GM10248 (cell line): ENCODE results near the gene HECW1.

Source experiments
- CTCF ChIA-PET: fragments of 300-600 bp; sonication (Branson Sonifier 250); formaldehyde crosslinking; extraction: SDS; loops from one replicate; lab custom pipeline; 2021; ENCODE audit warnings: antibody characterized with exemption; lab: Yijun Ruan, JAX
- POLR2A ChIA-PET: fragments of 350-650 bp; sonication (Branson Sonifier 250); formaldehyde crosslinking; extraction: SDS; loops from one replicate; lab custom pipeline; 2020; ENCODE audit warnings: antibody characterized with exemption; lab: Yijun Ruan, JAX
- DNase-seq: peaks from one replicate; pipeline ENCODE4 v3.0.0; 2012; ENCODE audit errors: extremely low spot score
- TF ChIP-seq, protein P1 (sequence below): IDR thresholded peaks from 2 replicates; pipeline ENCODE4 v1.5.1; 2012; ENCODE audit warnings: mild to moderate bottlenecking, low read depth; ENCODE audit errors: extremely low read depth, missing control alignments, control extremely low read depth

HECW1 gene

GRCh38 chr7:43559171-43559945 is 446.9 kb downstream of the HECW1 start:
- no peak for DNase-seq
- ChIA-PET POLR2A (no interaction called here), CTCF (no interaction called here)

GRCh38 chr7:43559946-43560335 is 447.5 kb downstream of the HECW1 start:
- TF ChIP-seq, protein P1, sequence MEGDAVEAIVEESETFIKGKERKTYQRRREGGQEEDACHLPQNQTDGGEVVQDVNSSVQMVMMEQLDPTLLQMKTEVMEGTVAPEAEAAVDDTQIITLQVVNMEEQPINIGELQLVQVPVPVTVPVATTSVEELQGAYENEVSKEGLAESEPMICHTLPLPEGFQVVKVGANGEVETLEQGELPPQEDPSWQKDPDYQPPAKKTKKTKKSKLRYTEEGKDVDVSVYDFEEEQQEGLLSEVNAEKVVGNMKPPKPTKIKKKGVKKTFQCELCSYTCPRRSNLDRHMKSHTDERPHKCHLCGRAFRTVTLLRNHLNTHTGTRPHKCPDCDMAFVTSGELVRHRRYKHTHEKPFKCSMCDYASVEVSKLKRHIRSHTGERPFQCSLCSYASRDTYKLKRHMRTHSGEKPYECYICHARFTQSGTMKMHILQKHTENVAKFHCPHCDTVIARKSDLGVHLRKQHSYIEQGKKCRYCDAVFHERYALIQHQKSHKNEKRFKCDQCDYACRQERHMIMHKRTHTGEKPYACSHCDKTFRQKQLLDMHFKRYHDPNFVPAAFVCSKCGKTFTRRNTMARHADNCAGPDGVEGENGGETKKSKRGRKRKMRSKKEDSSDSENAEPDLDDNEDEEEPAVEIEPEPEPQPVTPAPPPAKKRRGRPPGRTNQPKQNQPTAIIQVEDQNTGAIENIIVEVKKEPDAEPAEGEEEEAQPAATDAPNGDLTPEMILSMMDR = no peak
- DNase-seq = no peak
- CTCF ChIA-PET = no interaction called here
- POLR2A ChIA-PET = no interaction called here

More at GRCh38 chr7:43559171-43559945, 446.9 kb downstream of the HECW1 start:
- TF ChIP-seq, protein P1 = no peak

GRCh38 chr7:43560742-43561330 is 448.4 kb downstream of the HECW1 start:
- POLR2A ChIA-PET = no interaction called here
- no peak for DNase-seq
- TF ChIP-seq, protein P1 = no peak
- CTCF ChIA-PET = interaction anchor here (1.3 kb wide), 1 partner anchor 22 kb away, joined by 4 read pairs; the partner anchor contains the start of gene STK17A

- DNase-seq = no peak
- POLR2A ChIA-PET = no interaction called here
- TF ChIP-seq, protein P1 = no peak
- CTCF ChIA-PET = interaction anchor here (0.9 to 2.1 kb wide), 6 partner anchors 10 to 137 kb away, joined by 3 to 9 read pairs (median 3); no protein-coding TSS in a partner anchor
Observed at GRCh38 chr7:43562383-43562782, 449.9 kb downstream of the HECW1 start.

DNA sequence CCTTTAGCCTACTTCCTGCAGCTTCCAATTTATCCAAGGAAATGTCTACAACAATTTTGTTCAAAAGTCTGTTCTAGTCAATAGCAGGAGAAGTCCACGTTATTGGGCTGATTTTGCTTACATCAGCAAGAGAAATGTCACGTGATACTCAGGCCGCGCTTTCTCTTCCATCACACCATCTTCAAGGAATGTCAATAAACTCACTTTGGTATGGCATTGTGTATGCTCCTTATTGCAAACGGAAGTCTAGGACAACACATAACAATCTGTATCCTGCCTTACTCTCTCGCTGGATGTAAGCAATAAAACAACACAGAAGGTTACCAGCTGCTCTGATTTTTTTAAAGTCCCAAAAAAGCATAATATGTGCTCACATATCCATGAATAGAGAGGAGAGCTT is 453.3 kb downstream of the HECW1 start:
- TF ChIP-seq, protein P1 = no peak
- ChIA-PET CTCF (interaction anchor here (1.3 to 2.0 kb wide), 2 partner anchors 17 to 19 kb away, joined by 4 to 8 read pairs; partner anchors contain the start of gene STK17A), POLR2A (no interaction called here)

DNA sequence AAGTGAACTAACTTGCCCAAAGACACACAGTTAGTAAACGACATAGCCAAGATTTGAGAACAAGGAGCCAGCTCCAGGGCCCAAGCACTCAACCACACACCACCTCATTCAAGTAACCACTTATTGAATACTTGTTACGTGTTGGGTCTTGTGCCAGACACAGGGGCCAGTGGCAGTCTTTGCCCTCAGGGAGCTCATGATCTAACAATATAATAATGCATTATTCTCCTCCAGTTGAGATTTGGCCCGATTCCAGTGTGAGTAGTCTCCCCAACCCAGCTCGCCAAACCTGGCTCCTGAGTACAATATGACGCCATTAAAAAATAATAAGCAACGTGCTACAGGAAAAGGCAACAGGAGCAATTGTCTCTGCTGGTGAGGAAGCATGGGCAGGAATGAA is 456.1 kb downstream of the HECW1 start:
- no peak for DNase-seq
- CTCF ChIA-PET = interaction anchor here (1.0 to 8.2 kb wide), 3 partner anchors 10 to 270 kb away, joined by 6 to 154 read pairs (median 9); partner anchors contain the start of gene STK17A
- POLR2A ChIA-PET = interaction anchor here (2.2 kb wide), 1 partner anchor 14 kb away, joined by 12 read pairs; the partner anchor contains the start of gene STK17A
- TF ChIP-seq, protein P1 = no peak

More for the DNA sequence above, 453.3 kb downstream of the HECW1 start:
- DNase-seq = no peak
